Pons (tissue), 1 donor: ENCODE results near the gene UBR1.
"Not testable (repeated sequence)": the region's sequence is repeated elsewhere in the genome, so short reads cannot be mapped to it uniquely, and the experiment has no call there.

ENCODE experiments used
- DNase-seq: peaks from one replicate; pipeline ENCODE4 v3.0.0-alpha.2; 2016; ENCODE audit warnings: low spot score

The UBR1 gene

DNA sequence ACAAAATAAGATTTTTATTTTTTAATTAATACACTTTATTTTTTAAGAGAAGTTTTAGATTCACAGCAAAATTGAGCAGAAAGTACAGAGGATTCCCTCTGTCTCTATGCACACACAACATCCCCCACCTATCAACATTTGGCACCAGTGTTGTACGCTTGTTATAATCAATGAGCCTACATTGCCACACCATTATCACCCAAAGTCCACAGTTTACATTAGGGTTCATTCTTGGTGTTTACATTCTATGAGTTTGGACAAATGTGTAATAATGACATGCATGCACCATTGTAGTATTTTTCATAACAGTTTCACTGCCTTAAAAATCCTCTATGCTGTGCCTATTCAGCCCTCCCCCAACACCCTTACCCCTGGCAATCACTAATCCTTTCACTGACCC is 134.0 kb downstream of the UBR1 start:
- no peak for DNase-seq

GRCh38 chr15:42964476-42964875 is 141.4 kb downstream of the UBR1 start:
- DNase-seq, result no peak

- DNase-seq, result no peak
Measured at GRCh38 chr15:42955518-42955917, 150.3 kb downstream of the UBR1 start.

DNA sequence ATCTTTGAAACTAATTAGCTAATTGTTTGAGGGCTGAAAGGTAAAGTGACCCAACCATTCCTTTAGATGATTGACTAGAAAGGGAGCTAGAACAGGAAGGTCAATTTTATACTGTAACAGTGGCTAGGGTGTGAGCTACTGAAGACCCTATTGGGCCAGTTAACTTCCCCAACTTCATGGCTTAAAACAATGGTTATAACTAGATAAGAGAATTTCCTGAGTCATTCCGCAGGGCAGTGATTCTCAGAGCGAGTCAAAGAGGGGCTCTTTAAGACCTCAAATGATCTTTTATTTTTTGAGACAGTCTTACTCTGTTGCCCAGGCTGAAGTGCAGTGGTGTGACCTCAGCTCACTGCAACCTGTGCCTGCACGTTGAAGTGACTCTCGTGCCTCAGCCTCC is 151.5 kb downstream of the UBR1 start:
- no peak for DNase-seq

DNA sequence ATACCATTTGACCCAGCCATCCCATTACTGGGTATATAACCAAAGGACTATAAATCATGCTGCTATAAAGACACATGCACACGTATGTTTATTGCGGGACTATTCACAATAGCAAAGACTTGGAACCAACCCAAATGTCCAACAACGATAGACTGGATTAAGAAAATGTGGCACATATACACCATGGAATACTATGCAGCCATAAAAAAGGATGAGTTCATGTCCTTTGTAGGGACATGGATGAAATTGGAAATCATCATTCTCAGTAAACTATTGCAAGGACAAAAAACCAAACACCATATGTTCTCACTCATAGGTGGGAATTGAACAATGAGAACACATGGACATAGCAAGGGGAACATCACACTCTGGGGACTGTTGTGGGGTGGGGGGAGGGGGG is 156.9 kb downstream of the UBR1 start:
- not testable (repeated sequence) for DNase-seq

DNA sequence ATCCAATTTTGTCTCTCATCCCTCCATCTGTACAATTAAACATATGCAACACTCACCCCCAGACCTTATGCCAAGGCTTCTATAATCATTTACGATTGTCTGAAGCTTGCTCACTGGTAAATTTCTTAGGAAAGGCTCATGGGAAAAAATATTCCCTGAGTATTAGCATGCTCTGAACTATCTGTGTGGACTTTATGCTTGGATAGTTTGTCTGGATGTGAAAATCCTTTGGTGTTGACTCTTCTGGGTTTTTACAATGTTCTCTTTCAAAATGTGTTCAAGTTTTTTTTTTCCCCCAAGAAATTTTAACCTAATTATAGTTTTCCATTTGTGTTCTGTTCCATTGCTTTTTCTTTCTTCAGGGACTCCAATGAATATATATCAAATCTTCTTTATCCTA is 165.3 kb downstream of the UBR1 start:
- DNase-seq, result no peak

DNA sequence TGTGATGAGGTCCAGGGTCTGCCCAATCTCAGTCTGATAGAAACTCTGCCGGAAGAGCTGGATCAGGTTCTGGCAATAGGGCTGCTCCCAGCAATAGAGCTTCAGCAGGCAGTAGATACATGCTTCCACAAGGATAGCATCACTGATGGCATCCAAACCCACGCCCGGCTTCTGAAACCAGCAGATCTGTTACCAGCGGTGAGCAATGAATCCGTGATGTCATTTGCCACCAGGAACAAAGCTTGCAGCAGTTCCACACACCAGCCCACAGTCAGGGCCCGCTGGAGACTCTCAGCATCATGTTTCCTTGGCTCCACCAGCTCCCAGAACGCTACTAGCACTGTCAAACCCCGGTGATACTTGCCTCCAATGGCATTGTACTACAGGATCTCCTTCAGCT is 166.0 kb downstream of the UBR1 start:
- DNase-seq, result no peak

- no peak for DNase-seq
Measured at GRCh38 chr15:42937143-42937542, 168.7 kb downstream of the UBR1 start.

- no peak for DNase-seq
Measured at GRCh38 chr15:42933886-42934667, 171.8 kb downstream of the UBR1 start.

- DNase-seq, result no peak
Measured at GRCh38 chr15:42932833-42933515, 172.9 kb downstream of the UBR1 start.

GRCh38 chr15:42931702-42932486 is 173.9 kb downstream of the UBR1 start:
- DNase-seq, result no peak

DNA sequence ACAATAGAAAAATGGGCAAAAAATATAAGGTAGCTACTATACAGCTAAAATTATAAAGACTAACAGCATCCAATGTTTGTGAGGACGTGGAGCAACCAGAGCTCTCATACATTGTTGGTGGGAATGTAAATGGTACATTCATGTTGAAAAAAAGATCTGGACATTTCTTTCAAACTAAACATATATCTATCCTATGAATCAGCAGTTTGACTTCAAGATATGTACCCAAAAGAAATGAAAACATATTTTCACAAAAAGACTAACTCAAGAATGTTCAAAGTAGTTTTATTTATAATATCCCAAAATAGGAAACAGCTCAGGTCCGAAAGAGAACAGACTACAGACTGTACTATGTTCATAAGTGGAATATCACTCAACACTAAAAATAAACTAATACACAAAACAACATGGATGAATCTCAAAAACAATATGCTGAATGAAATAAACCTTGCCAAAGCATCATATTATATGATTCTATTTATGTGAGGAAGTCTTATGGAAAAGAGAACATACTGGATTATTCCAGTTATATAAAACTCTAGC is 176.5 kb downstream of the UBR1 start:
- no peak for DNase-seq

GRCh38 chr15:42921342-42921731 is 184.5 kb downstream of the UBR1 start:
- no peak for DNase-seq

GRCh38 chr15:42920519-42921341 is 185.1 kb downstream of the UBR1 start, which contains the start of gene TTBK2:
TSS of gene TTBK2 (minus strand) at chr15:42920778. CDS start at chr15:42878617, 42,161 bp downstream.
- peak; percentile 98 for DNase-seq

DNA sequence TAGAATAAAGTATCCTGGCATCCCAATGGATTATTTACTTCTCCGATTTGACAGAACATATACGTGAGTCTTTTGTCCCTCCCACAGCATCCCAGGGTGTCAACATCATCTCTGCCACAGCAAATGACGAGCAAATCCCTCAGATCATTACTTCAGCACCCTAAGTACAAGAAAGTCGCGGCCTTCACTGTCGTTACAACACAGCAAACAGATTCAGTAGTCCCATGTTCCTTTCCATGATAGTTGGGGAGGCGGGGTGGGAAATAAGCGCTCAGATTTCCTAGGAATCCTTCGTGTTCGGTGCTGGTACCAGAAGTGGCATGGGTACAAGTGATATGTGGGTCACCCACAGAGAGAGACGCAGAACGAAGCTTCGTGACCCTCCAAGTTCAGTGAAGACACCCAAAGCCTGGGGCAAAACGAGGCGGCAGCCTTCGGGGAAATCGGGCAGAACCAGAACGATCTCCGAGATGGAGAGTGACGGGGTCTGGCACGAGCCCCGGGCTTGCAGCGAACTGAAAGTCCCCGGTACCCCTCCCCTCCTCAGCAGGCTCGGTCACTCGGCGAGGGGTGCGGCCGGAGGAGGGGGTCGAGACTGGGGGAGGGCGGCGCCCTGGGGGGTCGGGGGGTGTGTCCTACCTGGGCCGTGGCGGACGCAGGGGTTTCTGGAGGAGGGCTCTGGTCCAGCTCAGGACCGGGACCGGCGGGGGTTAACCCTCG is 185.9 kb downstream of the UBR1 start:
- DNase-seq, result peak; percentile 60

DNA sequence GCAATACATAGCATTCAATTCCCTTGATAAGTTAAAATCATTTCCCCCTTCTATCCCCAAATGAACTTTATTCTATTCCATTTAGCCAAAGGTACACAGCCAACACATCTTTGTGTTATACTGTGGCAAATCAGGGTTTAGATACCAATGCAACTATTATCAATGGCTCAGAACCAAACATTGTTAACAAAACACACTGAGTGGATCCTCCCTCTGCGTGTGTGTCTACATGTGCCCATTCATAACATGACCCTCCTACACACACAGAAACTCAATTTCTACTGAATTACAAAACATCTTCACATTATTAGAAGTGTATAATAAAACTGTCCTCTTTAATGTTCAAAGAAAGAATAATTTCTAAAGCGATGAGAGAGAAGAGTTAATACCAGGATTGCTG is 186.5 kb downstream of the UBR1 start:
- DNase-seq, result peak; percentile 20

DNA sequence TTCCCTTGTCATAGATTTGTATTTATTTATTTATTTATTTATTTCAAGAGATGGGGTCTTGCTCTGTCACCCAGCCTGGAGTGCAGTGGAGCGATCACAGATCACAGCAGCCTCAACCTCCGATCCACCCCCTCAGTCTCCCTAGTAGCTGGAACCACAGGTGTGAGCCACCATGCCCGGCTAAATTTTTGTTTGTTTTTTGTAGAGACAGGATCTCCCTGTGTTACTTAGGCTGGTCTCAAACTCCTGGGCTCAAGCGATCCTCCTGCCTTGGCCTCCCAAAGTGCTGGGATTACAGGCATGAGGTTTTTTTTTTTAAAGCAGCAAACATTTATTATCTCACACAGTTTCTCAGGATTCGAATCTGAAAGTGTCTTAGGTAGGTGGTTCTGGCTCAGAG is 187.8 kb downstream of the UBR1 start:
- DNase-seq, result no peak

DNA sequence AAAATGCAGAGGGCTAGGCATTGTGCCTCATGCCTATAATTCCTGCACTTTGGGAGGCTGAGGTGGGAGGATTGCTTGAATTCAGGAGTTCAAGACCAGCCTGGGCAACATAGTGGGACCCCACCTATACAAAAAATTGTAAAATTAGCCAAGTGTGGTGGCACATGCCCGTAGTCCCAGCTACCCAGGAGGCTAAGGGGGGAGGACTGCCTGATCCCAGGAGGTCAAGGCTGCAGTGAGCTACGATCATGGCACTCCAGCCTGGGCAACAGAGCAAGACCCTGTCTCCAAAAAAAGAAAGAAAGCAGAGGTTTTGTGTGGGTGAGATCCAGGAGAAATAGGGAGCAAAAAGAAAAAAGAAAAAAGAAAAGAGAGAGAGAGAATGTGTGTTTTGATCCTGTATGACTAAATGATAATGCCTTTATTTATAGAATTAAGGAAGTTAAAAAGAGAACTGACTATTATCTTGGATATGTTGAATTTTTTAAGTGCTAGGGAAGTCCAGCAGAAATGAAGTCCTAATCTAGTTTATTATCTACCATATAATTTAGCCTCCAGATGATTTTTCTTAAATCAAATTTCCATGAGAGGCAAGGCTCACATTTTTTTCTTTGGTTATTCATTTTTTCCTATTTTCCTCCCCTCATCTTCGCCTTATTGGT is 190.1 kb downstream of the UBR1 start:
- DNase-seq, result no peak

- DNase-seq, result peak; percentile 53
Measured at GRCh38 chr15:42914728-42915497, 190.9 kb downstream of the UBR1 start.
